Articular chondrocyte of knee joint (primary cell): ENCODE results near the gene ABCD4. TPM values are rescaled to one million over a fixed set of nuclear protein-coding genes. Genes with fewer than 3 reads are reported as not detected.

Source experiments
- total RNA-seq: library from RNA; depleted of rRNA; stranded (reverse); fragments of >200 nt; gene quantifications from 2 replicates; pipeline ENCODE4 v1.2.3, GENCODE V29; 2012

ABCD4 gene
- 34.3 and 36.7 TPM in 2 replicates for total RNA-seq

GRCh38 chr14:74302634-74303569 is at the start of gene ABCD4:
Gene ABCD4 (minus strand): TSS chr14:74302934. CDS start chr14:74302912, 22 bp downstream.

GRCh38 chr14:74348241-74348734 is 45.6 kb upstream of the ABCD4 start, which contains the start of gene VRTN:
Gene VRTN (plus strand): TSS chr14:74348471. CDS start chr14:74356784, 8,313 bp downstream.

GRCh38 chr14:74238974-74239847 is 63.5 kb downstream of the ABCD4 start, which contains the start of gene VSX2:
Gene VSX2 (plus strand): TSS chr14:74239449. CDS start chr14:74239562, 113 bp downstream.

Other genes starting within 250 kb of the ABCD4 start
- gene ALDH6A1, start 218.5 kb downstream of the ABCD4 start, total RNA-seq: 34.4 and 34.8 TPM in 2 replicates
- 6.4 and 9.3 TPM in 2 replicates for gene LIN52, start 218.0 kb downstream of the ABCD4 start, total RNA-seq
- not detected in 2 replicates for gene VSX2, start 63.5 kb downstream of the ABCD4 start, total RNA-seq
- gene VRTN, start 45.5 kb upstream of the ABCD4 start, total RNA-seq: not detected in 2 replicates
- gene SYNDIG1L, start 123.3 kb upstream of the ABCD4 start, total RNA-seq: under 0.01 TPM in 1 of 2 replicates, not detected in the other
- 167 and 276 TPM in 2 replicates for gene NPC2, start 190.4 kb upstream of the ABCD4 start, total RNA-seq
- gene ISCA2, start 190.8 kb upstream of the ABCD4 start, total RNA-seq: 12.0 and 14.6 TPM in 2 replicates